Esophagus squamous epithelium (tissue), 5 donors: ENCODE measurements around the gene ZNF638. TPM values are rescaled to one million over a fixed set of nuclear protein-coding genes. Genes with fewer than 3 reads are reported as not detected.

Experiments used
- DNase-seq: peaks from one replicate; lab custom pipeline; 2025; lab: John Stamatoyannopoulos, UW
- H3K27ac ChIP-seq, 4 donors: fragments of 200-600 bp; sonication (generic); one replicate each; pipeline ENCODE4 v1.5.1; 2016 to 2019; ENCODE audit warnings: mild to moderate bottlenecking in 1 of 4
- H3K27me3 ChIP-seq, 4 donors: fragments of 200-600 bp; sonication (generic); 1 replicate in 3 of 4; 2 replicates in 1 of 4; pipeline versions ENCODE4 v1.5.1 to v1.6.0; 2017 to 2021; ENCODE audit warnings: antibody characterized with exemption in 1 of 4
- H3K36me3 ChIP-seq, 3 donors: fragments of 200-600 bp; sonication (generic); one replicate each; pipeline ENCODE4 v1.5.1; 2016 to 2019
- H3K4me1 ChIP-seq, 3 donors: fragments of 200-600 bp; sonication (generic); one replicate each; pipeline ENCODE4 v1.5.1; 2017 to 2019
- H3K4me3 ChIP-seq, 4 donors: fragments of 200-600 bp; sonication (generic); 1 replicate in 3 of 4; 2 replicates in 1 of 4; pipeline ENCODE4 v1.5.1; 2016 to 2019; ENCODE audit warnings: mild to moderate bottlenecking in 2 of 4, moderate library complexity in 1 of 4
- H3K9me3 ChIP-seq, 3 donors: fragments of 200-600 bp; sonication (generic); one replicate each; pipeline ENCODE4 v1.5.1; 2016 to 2019
- CTCF ChIP-seq, 6 experiments: fragments of 450-650 bp in 4 of 6; fragments of 200-600 bp in 2 of 6; sonication (generic) in 2 of 6; IDR thresholded peaks; one replicate each; pipeline ENCODE4 v1.5.1; 2016 to 2019; ENCODE audit warnings: antibody characterized with exemption in 6 of 6, mild to moderate bottlenecking in 4 of 6, moderate library complexity in 4 of 6
- POLR2A ChIP-seq, 4 donors: fragments of 450-650 bp; IDR thresholded peaks; one replicate each; pipeline ENCODE4 v1.6.1; 2017; ENCODE audit warnings: antibody characterized with exemption in 4 of 4, mild to moderate bottlenecking in 4 of 4, moderate library complexity in 3 of 4
- WGBS, 2 donors: methylation state at CpG; one replicate each; pipeline ENCODE4 v1.1.5; 2018; 5-methylcytosine and 5-hydroxymethylcytosine counted together
- intact Hi-C: fragments of 100-400 bp; cut with DNase I; formaldehyde crosslinking; loops from one replicate; pipeline ENCODE4 v1.15.0; 2022
- total RNA-seq, 4 donors: library from RNA; depleted of rRNA; stranded (reverse); fragments of >200 nt; gene quantifications; one replicate each; pipeline ENCODE4 v1.1.0, GENCODE V29; 2016
- donor health status: DM: yes; HTN: yes; CAD: no.

The ZNF638 gene
- total RNA-seq, 4 donors from 2014 or later: 67.3 to 133 (median 79.2) TPM

- Histone ChIP-seq H3K4me3 (no peak overlapping the region), H3K4me1 (peaks cover 11 to 73% (median 36%) of the 10 kb centered on the region in 3 donors), H3K27ac (peak overlapping the region; percentile 29 to 82 (median 66)), H3K36me3 (no peaks in the 10 kb centered on the region), H3K9me3 (no peaks in the 10 kb centered on the region), H3K27me3 (peaks cover 0 to 35% (median 0%) of the 10 kb centered on the region in 4 donors)
- no peak for TF ChIP-seq POLR2A (IDR thresholded peaks at IDR 0.05)
- TF ChIP-seq CTCF (IDR thresholded peaks at IDR 0.05): no peak
- 49 to 51% methylated on average over 4 to 5 of the region's 6 CpGs for WGBS, 2 donors
- intact Hi-C loops: no loop called here
- no peak for DNase-seq
These were observed 124.4 kb downstream of the ZNF638 start for GRCh38 chr2:71455741-71456569.

GRCh38 chr2:71456617-71457016 is 125.0 kb downstream of the ZNF638 start:
- H3K4me1 ChIP-seq: peaks cover 11 to 73% (median 36%) of the 10 kb centered on the region in 3 donors
- H3K27me3 ChIP-seq: peaks cover 0 to 35% (median 0%) of the 10 kb centered on the region in 4 donors
- DNase-seq: no peak
- no peaks in the 10 kb centered on the region for H3K9me3 ChIP-seq
- H3K4me3 ChIP-seq: no peak overlapping the region
- peak overlapping the region in 3 of 4 donors; percentile 62 to 82 (median 69) for H3K27ac ChIP-seq
- 50% methylated on average over 1 of the region's 1 CpG for WGBS, 2 donors
- H3K36me3 ChIP-seq: no peaks in the 10 kb centered on the region
- intact Hi-C loops: no loop called here
- no peak for TF ChIP-seq POLR2A (IDR thresholded peaks at IDR 0.05)
- TF ChIP-seq CTCF (IDR thresholded peaks at IDR 0.05): no peak

GRCh38 chr2:71457123-71457915 is 125.7 kb downstream of the ZNF638 start:
- Histone ChIP-seq H3K9me3 (no peaks in the 10 kb centered on the region), H3K27me3 (peaks cover 0 to 33% (median 0%) of the 10 kb centered on the region in 4 donors), H3K36me3 (no peaks in the 10 kb centered on the region), H3K4me3 (no peak overlapping the region), H3K27ac (peak overlapping the region in 3 of 4 donors; percentile 33 to 69 (median 62)), H3K4me1 (peaks cover 11 to 70% (median 36%) of the 10 kb centered on the region in 3 donors)
- intact Hi-C loops: no loop called here
- DNase-seq: no peak
- WGBS, 2 donors: 86 to 89% methylated on average over 4 to 5 of the region's 9 CpGs
- TF ChIP-seq POLR2A (IDR thresholded peaks at IDR 0.05) (no peak), CTCF (IDR thresholded peaks at IDR 0.05) (no peak)

- intact Hi-C loops: no loop called here
- Histone ChIP-seq H3K4me3 (no peak overlapping the region), H3K27ac (peak overlapping the region in 3 of 4 donors; percentile 61 to 63 (median 62)), H3K36me3 (no peaks in the 10 kb centered on the region), H3K27me3 (peaks cover 0 to 34% (median 0%) of the 10 kb centered on the region in 4 donors), H3K9me3 (peaks cover 0 to 3% (median 0%) of the 10 kb centered on the region in 3 donors), H3K4me1 (peaks cover 11 to 64% (median 32%) of the 10 kb centered on the region in 3 donors)
- 81 to 82% methylated on average over 4 of the region's 4 CpGs for WGBS, 2 donors
- no peak for DNase-seq
- no peak for TF ChIP-seq CTCF (IDR thresholded peaks at IDR 0.05)
These were observed 126.3 kb downstream of the ZNF638 start for GRCh38 chr2:71457923-71458322.
